Subcutaneous abdominal adipose tissue (tissue), 5 donors: ENCODE measurements around the gene RPS24.

Experiments
- H3K27ac ChIP-seq: one replicate; pipeline ENCODE4 v1.7.0; 2013; ENCODE audit warnings: low read depth, mild to moderate bottlenecking, inconsistent platforms, low read length, moderate library complexity
- H3K27me3 ChIP-seq, 5 donors: one replicate each; pipeline ENCODE4 v1.7.0; 2013; ENCODE audit warnings: low read length in 5 of 5, inconsistent platforms in 1 of 5; ENCODE audit not compliant: control insufficient read depth in 5 of 5, insufficient read depth in 4 of 5
- H3K36me3 ChIP-seq, 5 donors: one replicate each; pipeline ENCODE4 v1.7.0; 2013; ENCODE audit warnings: low read length in 5 of 5; ENCODE audit not compliant: control insufficient read depth in 5 of 5, insufficient read depth in 5 of 5
- H3K4me1 ChIP-seq, 5 donors: one replicate each; pipeline ENCODE4 v1.7.0; 2013; ENCODE audit warnings: low read length in 5 of 5, mild to moderate bottlenecking in 3 of 5, moderate library complexity in 1 of 5; ENCODE audit not compliant: control insufficient read depth in 5 of 5, insufficient read depth in 5 of 5
- H3K4me3 ChIP-seq, 5 donors: one replicate each; pipeline ENCODE4 v1.7.0; 2013; ENCODE audit warnings: low read length in 5 of 5, low read depth in 1 of 5
- H3K9ac ChIP-seq, 5 donors: one replicate each; pipeline ENCODE4 v1.7.0; 2013; ENCODE audit warnings: low read length in 5 of 5, mild to moderate bottlenecking in 4 of 5, moderate library complexity in 3 of 5
- H3K9me3 ChIP-seq, 5 donors: one replicate each; pipeline ENCODE4 v1.7.0; 2013; ENCODE audit warnings: low read length in 5 of 5; ENCODE audit not compliant: control insufficient read depth in 5 of 5
- donor health status: healthy.
- donor health status: healthy.
- donor health status: healthy.
- donor health status: healthy.
- donor health status: healthy.

Gene RPS24

GRCh38 chr10:78038791-78039547 lies 5.3 kb downstream of the RPS24 start:
- H3K9ac ChIP-seq: no peak overlapping the region
- H3K4me3 ChIP-seq: no peak overlapping the region
- peaks cover 0 to 25% (median 14%) of the 10 kb centered on the region in 5 donors for H3K4me1 ChIP-seq
- H3K36me3 ChIP-seq: peaks cover 41 to 79% (median 75%) of the 10 kb centered on the region in 5 donors
- no peaks in the 10 kb centered on the region for H3K27me3 ChIP-seq
- no peak overlapping the region for H3K27ac ChIP-seq
- no peaks in the 10 kb centered on the region for H3K9me3 ChIP-seq

GRCh38 chr10:78039743-78040142 lies 6.1 kb downstream of the RPS24 start:
- no peak overlapping the region for H3K4me3 ChIP-seq
- peaks cover 41 to 79% (median 75%) of the 10 kb centered on the region in 5 donors for H3K36me3 ChIP-seq
- H3K9ac ChIP-seq: no peak overlapping the region
- H3K27me3 ChIP-seq: no peaks in the 10 kb centered on the region
- no peaks in the 10 kb centered on the region for H3K9me3 ChIP-seq
- peaks cover 0 to 24% (median 7%) of the 10 kb centered on the region in 5 donors for H3K4me1 ChIP-seq
- H3K27ac ChIP-seq: no peak overlapping the region

- peaks cover 31 to 65% (median 63%) of the 10 kb centered on the region in 5 donors for H3K36me3 ChIP-seq
- H3K4me3 ChIP-seq: no peak overlapping the region
- H3K27me3 ChIP-seq: no peaks in the 10 kb centered on the region
- no peak overlapping the region for H3K9ac ChIP-seq
- peaks cover 0 to 14% (median 0%) of the 10 kb centered on the region in 5 donors for H3K4me1 ChIP-seq
- no peak overlapping the region for H3K27ac ChIP-seq
- no peaks in the 10 kb centered on the region for H3K9me3 ChIP-seq
These were observed 7.8 kb downstream of the RPS24 start for GRCh38 chr10:78041170-78042057.

- Histone ChIP-seq H3K27me3 (no peaks in the 10 kb centered on the region), H3K27ac (no peak overlapping the region), H3K4me1 (peaks cover 0 to 8% (median 1%) of the 10 kb centered on the region in 5 donors), H3K9me3 (no peaks in the 10 kb centered on the region), H3K9ac (no peak overlapping the region), H3K36me3 (peaks cover 26 to 57% (median 55%) of the 10 kb centered on the region in 5 donors), H3K4me3 (no peak overlapping the region)
These were observed 8.5 kb downstream of the RPS24 start for GRCh38 chr10:78042058-78042751.

- peaks cover 0 to 14% (median 6%) of the 10 kb centered on the region in 5 donors for H3K4me1 ChIP-seq
- H3K27me3 ChIP-seq: no peaks in the 10 kb centered on the region
- no peak overlapping the region for H3K4me3 ChIP-seq
- H3K9ac ChIP-seq: no peak overlapping the region
- no peak overlapping the region for H3K27ac ChIP-seq
- H3K36me3 ChIP-seq: peaks cover 22 to 51% (median 50%) of the 10 kb centered on the region in 5 donors
- no peaks in the 10 kb centered on the region for H3K9me3 ChIP-seq
These were observed 9.1 kb downstream of the RPS24 start for GRCh38 chr10:78042752-78043104.

- Histone ChIP-seq H3K9ac (no peak overlapping the region), H3K36me3 (peaks cover 14 to 40% (median 36%) of the 10 kb centered on the region in 5 donors), H3K9me3 (no peaks in the 10 kb centered on the region), H3K4me3 (no peak overlapping the region), H3K27me3 (no peaks in the 10 kb centered on the region), H3K27ac (no peak overlapping the region), H3K4me1 (peaks cover 0 to 14% (median 6%) of the 10 kb centered on the region in 5 donors)
These were observed 10.5 kb downstream of the RPS24 start for GRCh38 chr10:78044179-78044578.

- Histone ChIP-seq H3K4me3 (no peak overlapping the region), H3K9ac (no peak overlapping the region), H3K27ac (no peak overlapping the region), H3K36me3 (peaks cover 12 to 37% (median 31%) of the 10 kb centered on the region in 5 donors), H3K27me3 (no peaks in the 10 kb centered on the region), H3K9me3 (no peaks in the 10 kb centered on the region), H3K4me1 (peaks cover 0 to 14% (median 6%) of the 10 kb centered on the region in 5 donors)
These were observed 11.0 kb downstream of the RPS24 start for GRCh38 chr10:78044699-78045098.

GRCh38 chr10:78045237-78045636 lies 11.6 kb downstream of the RPS24 start:
- no peak overlapping the region for H3K27ac ChIP-seq
- no peak overlapping the region for H3K4me3 ChIP-seq

GRCh38 chr10:78045856-78046255 lies 12.2 kb downstream of the RPS24 start:
- peaks cover 0 to 14% (median 6%) of the 10 kb centered on the region in 5 donors for H3K4me1 ChIP-seq
- peaks cover 2 to 25% (median 20%) of the 10 kb centered on the region in 5 donors for H3K36me3 ChIP-seq

More at GRCh38 chr10:78045237-78045636, 11.6 kb downstream of the RPS24 start:
- H3K36me3 ChIP-seq: peaks cover 7 to 32% (median 26%) of the 10 kb centered on the region in 5 donors
- no peaks in the 10 kb centered on the region for H3K9me3 ChIP-seq
- peaks cover 0 to 14% (median 6%) of the 10 kb centered on the region in 5 donors for H3K4me1 ChIP-seq
- no peak overlapping the region for H3K9ac ChIP-seq
- H3K27me3 ChIP-seq: no peaks in the 10 kb centered on the region

More at GRCh38 chr10:78045856-78046255, 12.2 kb downstream of the RPS24 start:
- Histone ChIP-seq H3K9ac (no peak overlapping the region), H3K27ac (no peak overlapping the region), H3K27me3 (no peaks in the 10 kb centered on the region), H3K4me3 (no peak overlapping the region), H3K9me3 (no peaks in the 10 kb centered on the region)
